HG03175 (cell line): ENCODE results near the gene FIBCD1.
A peak's percentile ranks its signal among the peaks of the same experiment; 100 is the strongest.

ENCODE experiments used
- ATAC-seq: cut with Tn5 transposase; IDR thresholded peaks from one replicate; pipeline ENCODE4 v1.9.1; 2021; ENCODE audit warnings: mild to moderate bottlenecking, moderate library complexity; ENCODE audit not compliant: unreplicated experiment

FIBCD1 gene

GRCh38 chr9:130937146-130938076 is 1.6 kb downstream of the FIBCD1 start:
- ATAC-seq: no peak

- no peak for ATAC-seq
Measured at GRCh38 chr9:130936285-130937117, 2.5 kb downstream of the FIBCD1 start.

GRCh38 chr9:130935648-130936271 is 3.3 kb downstream of the FIBCD1 start:
- ATAC-seq: no peak

- ATAC-seq: no peak
Measured at GRCh38 chr9:130934702-130935647, 4.1 kb downstream of the FIBCD1 start.

- ATAC-seq: no peak
Measured at GRCh38 chr9:130934246-130934645, 4.8 kb downstream of the FIBCD1 start.

- ATAC-seq: no peak
Measured at GRCh38 chr9:130933114-130934046, 5.7 kb downstream of the FIBCD1 start.

- no peak for ATAC-seq
Measured at GRCh38 chr9:130932255-130933079, 6.6 kb downstream of the FIBCD1 start.

GRCh38 chr9:130931508-130932254 is 7.4 kb downstream of the FIBCD1 start:
- peak; percentile 63 for ATAC-seq

GRCh38 chr9:130930804-130931349 is 8.2 kb downstream of the FIBCD1 start:
- ATAC-seq: no peak

GRCh38 chr9:130930132-130930803 is 8.8 kb downstream of the FIBCD1 start:
- ATAC-seq: no peak

- ATAC-seq: no peak
Measured at GRCh38 chr9:130929571-130930038, 9.4 kb downstream of the FIBCD1 start.

GRCh38 chr9:130927995-130928900 is 10.8 kb downstream of the FIBCD1 start:
- ATAC-seq: no peak

- ATAC-seq: no peak
Measured at GRCh38 chr9:130927338-130927737, 11.7 kb downstream of the FIBCD1 start.

- no peak for ATAC-seq
Measured at GRCh38 chr9:130925050-130925678, 13.9 kb downstream of the FIBCD1 start.

GRCh38 chr9:130924448-130924788 is 14.6 kb downstream of the FIBCD1 start:
- ATAC-seq: no peak
